PC-9 (cell line): Measurements from ENCODE around the gene BIRC5. TPM values are rescaled to one million over a fixed set of nuclear protein-coding genes. Genes with fewer than 3 reads are reported as not detected.
"Not testable (repeated sequence)": the region's sequence is repeated elsewhere in the genome, so short reads cannot be mapped to it uniquely, and the experiment has no call there.

ENCODE experiments used
- BruUV-seq: library from RNA; stranded (reverse); fragments of 400-500 nt; replicated peaks from 2 replicates; lab custom pipeline; 2021; lab: Mats Ljungman, UMichigan
- CTCF ChIA-PET: fragments of 300-600 bp; sonication (Branson Sonifier 250); formaldehyde crosslinking; loops from one replicate; lab custom pipeline; 2022; ENCODE audit warnings: antibody characterized with exemption; lab: Charles Lee
- POLR2A ChIA-PET: fragments of 300-600 bp; sonication (Branson Sonifier 250); formaldehyde crosslinking; loops from one replicate; lab custom pipeline; 2022; ENCODE audit warnings: antibody characterized with exemption; ENCODE audit not compliant: unreplicated experiment; lab: Charles Lee
- DNase-seq, 2 experiments: peaks; one replicate each; pipeline versions ENCODE4 v3.0.0 to v3.0.0-alpha.2; 2015 to 2022; ENCODE audit warnings: mixed read lengths in 1 of 2
- H2AFZ ChIP-seq: fragments of 200-600 bp; sonication (generic); 2 replicates; pipeline ENCODE4 v1.8.1; 2017; ENCODE audit warnings: antibody characterized with exemption
- H3F3A ChIP-seq: fragments of 200-600 bp; sonication (generic); 2 replicates; pipeline ENCODE4 v1.8.1; 2017; ENCODE audit warnings: antibody characterized with exemption, mild to moderate bottlenecking, low read depth; ENCODE audit not compliant: insufficient read depth
- H3K27ac ChIP-seq: fragments of 200-600 bp; sonication (generic); 2 replicates; pipeline ENCODE4 v1.6.1; 2016; ENCODE audit warnings: mixed run types
- H3K27me3 ChIP-seq: fragments of 200-600 bp; sonication (generic); 2 replicates; pipeline ENCODE4 v1.6.1; 2016; ENCODE audit warnings: low read depth, mixed run types; ENCODE audit not compliant: insufficient read depth
- H3K36me3 ChIP-seq: fragments of 200-600 bp; sonication (generic); 2 replicates; pipeline ENCODE4 v1.6.1; 2016; ENCODE audit warnings: low read depth, mixed run types
- H3K4me1 ChIP-seq: fragments of 200-600 bp; sonication (generic); replicated peaks from 2 replicates; pipeline ENCODE4 v1.6.1; 2016; ENCODE audit warnings: mixed run types; ENCODE audit not compliant: insufficient read depth
- H3K4me2 ChIP-seq: fragments of 200-600 bp; sonication (generic); 2 replicates; pipeline ENCODE4 v1.6.1; 2017; ENCODE audit warnings: mixed run types
- H3K4me3 ChIP-seq: fragments of 200-600 bp; sonication (generic); 2 replicates; pipeline ENCODE4 v1.6.1; 2016; ENCODE audit warnings: mixed run types
- H3K79me2 ChIP-seq: fragments of 200-600 bp; sonication (generic); 2 replicates; pipeline ENCODE4 v1.6.1; 2017; ENCODE audit warnings: low read depth, mixed run types
- H3K9me2 ChIP-seq: fragments of 200-600 bp; sonication (generic); 2 replicates; pipeline ENCODE4 v1.8.1; 2017; ENCODE audit warnings: mild to moderate bottlenecking; ENCODE audit not compliant: insufficient read depth
- H3K9me3 ChIP-seq: fragments of 200-600 bp; sonication (generic); 2 replicates; pipeline ENCODE4 v1.8.1; 2016; ENCODE audit warnings: low read depth; ENCODE audit not compliant: insufficient read depth
- H4K20me1 ChIP-seq: fragments of 200-600 bp; sonication (generic); 2 replicates; pipeline ENCODE4 v1.8.1; 2017; ENCODE audit not compliant: insufficient read depth
- EZH2 ChIP-seq: fragments of 200-600 bp; sonication (generic); IDR thresholded peaks from 2 replicates; pipeline ENCODE4 v1.8.0; 2017; ENCODE audit warnings: antibody characterized with exemption, low read depth
- intact Hi-C: fragments of 100-400 bp; cut with micrococcal nuclease; formaldehyde crosslinking; loops from one replicate; pipeline ENCODE4 v1.10.0; 2022; ENCODE audit not compliant: unreplicated experiment
- total RNA-seq: library from RNA; stranded (reverse); gene quantifications from 2 replicates; pipeline ENCODE4 v1.2.3, GENCODE V29; 2021
- TF ChIP-seq, protein P1 (sequence below): fragments of 200-600 bp; sonication (generic); conservative IDR thresholded peaks from 2 replicates; pipeline ENCODE4 v1.6.1; 2017; ENCODE audit warnings: mixed run types, antibody characterized with exemption, mild to moderate bottlenecking, moderate library complexity

BIRC5 gene
- total RNA-seq, 1 experiment from 2014 or later, result 91.0 TPM

DNA sequence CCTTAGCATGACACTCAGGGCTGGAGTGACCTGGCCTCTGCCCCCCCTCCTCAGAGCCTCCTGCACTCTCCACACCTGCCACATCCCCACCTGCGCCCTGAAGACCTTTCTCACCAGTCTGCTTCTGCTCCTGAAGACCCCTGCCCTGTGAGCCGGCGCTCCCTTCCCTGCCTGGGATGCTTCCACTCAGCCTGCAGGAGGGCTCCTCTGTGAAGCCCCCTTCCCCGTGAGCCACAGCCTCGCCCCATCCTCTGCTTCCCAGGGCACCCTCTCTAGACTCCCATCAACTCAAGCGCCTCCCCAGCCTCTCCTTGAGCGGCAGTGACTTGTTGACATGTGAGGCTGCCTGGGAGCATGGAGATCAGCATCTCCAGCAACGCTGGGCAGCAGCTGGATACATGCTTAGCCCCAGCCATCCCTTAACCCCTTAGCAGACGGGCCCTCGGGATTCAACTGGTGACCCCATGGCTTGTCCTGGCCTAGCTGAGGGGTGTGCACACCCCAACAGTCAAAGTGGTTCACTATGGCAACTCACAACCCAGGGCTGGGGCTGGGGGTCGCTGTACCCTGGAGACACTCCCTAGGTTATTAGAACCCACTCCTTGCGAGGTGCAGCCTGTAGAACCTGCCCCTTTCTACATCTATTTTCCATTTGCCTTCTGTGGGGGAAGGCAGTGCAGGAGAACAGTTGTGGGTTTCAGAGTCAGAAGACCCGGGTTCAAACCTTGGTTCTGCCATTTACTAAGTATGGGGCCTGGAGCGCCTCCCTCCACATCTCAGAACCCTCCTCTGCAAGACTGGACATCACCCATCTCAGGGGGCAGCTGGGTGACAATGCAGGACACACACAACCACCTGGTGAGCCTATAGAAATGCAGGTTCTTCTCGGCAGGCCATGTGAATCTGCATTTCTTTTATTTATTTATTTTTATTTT lies 38.9 kb downstream of the BIRC5 start:
- H3K36me3 ChIP-seq, result no peaks in the 10 kb centered on the region
- TF ChIP-seq, protein P1, sequence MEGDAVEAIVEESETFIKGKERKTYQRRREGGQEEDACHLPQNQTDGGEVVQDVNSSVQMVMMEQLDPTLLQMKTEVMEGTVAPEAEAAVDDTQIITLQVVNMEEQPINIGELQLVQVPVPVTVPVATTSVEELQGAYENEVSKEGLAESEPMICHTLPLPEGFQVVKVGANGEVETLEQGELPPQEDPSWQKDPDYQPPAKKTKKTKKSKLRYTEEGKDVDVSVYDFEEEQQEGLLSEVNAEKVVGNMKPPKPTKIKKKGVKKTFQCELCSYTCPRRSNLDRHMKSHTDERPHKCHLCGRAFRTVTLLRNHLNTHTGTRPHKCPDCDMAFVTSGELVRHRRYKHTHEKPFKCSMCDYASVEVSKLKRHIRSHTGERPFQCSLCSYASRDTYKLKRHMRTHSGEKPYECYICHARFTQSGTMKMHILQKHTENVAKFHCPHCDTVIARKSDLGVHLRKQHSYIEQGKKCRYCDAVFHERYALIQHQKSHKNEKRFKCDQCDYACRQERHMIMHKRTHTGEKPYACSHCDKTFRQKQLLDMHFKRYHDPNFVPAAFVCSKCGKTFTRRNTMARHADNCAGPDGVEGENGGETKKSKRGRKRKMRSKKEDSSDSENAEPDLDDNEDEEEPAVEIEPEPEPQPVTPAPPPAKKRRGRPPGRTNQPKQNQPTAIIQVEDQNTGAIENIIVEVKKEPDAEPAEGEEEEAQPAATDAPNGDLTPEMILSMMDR, result no peak
- no peak for TF ChIP-seq EZH2
- no peak overlapping the region for H3K4me2 ChIP-seq
- no peak for DNase-seq
- H3K27ac ChIP-seq, result no peak overlapping the region
- no peaks in the 10 kb centered on the region for H3K27me3 ChIP-seq
- H3K4me1 ChIP-seq, result peaks cover 10% of the 10 kb centered on the region; the same call in 1 of the 2 replicates
- no peak overlapping the region for H2AFZ ChIP-seq
- intact Hi-C loops, result loop anchor here (5.0 kb wide), 1 partner anchor 236 kb away; no protein-coding TSS in a partner anchor
- BruUV-seq, result no TSS peak
- ChIA-PET CTCF (no interaction called here), POLR2A (no interaction called here)
- H3F3A ChIP-seq, result peaks cover 5% of the 10 kb centered on the region; the same call in 1 of the 2 replicates
- no peaks in the 10 kb centered on the region for H4K20me1 ChIP-seq
- H3K9me2 ChIP-seq, result no peaks in the 10 kb centered on the region
- H3K9me3 ChIP-seq, result no peaks in the 10 kb centered on the region
- no peaks in the 10 kb centered on the region for H3K79me2 ChIP-seq
- H3K4me3 ChIP-seq, result no peak overlapping the region

DNA sequence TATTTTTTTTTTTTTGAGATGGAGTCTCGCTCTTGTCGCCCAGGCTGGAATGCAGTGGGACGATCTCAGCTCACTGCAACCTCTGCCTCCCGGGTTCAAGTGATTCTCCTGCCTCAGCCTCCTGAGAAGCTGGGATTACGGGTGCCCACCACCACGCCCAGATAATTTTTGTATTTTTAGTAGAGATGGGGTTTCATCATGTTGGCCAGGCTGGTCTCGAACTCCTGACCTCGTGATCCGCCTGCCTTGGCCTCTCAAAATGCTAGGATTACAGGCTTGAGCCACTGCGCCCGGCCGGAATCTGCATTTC lies 39.5 kb downstream of the BIRC5 start:
- CTCF ChIA-PET, POLR2A ChIA-PET: not testable (repeated sequence)

DNA sequence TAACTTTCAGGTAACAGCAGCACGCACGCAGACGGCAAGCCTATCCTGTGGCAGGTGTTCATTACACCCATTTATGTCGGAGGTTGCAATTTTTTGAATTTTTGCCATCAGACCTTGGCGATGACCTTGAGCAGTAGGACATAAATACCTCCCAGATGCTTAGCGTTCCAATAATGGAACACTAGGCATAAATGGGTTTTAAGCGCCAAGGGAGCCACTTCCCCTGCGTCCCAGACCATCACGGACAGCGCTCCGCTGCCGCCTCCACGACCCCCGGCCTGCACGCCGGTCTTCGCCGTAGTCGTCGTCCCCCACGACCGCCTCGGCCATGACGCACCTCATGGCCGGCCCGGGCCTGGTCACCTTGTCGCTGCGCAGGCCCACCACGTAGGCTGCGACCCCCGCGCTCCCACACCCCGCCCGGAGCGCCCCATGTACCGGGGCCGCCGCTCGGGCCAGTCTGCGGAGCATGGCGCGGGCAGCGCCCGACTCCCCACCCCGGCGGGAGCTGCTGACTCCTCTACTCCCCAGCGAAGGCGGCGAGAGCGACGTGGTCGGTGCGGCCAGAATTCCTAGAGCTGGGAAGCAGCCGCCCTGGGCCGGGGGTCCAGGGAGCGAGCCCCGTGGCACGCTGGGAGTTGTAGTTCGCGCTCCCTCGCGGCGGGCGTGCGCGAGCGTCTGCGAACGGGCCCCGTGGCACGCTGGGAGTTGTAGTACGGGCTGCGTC lies 40.1 kb downstream of the BIRC5 start:
- BruUV-seq, result TSS peak; percentile 36
- ChIA-PET POLR2A (interaction anchor here (0.7 kb wide), 1 partner anchor 82 kb away, joined by 6 read pairs; no protein-coding TSS in a partner anchor), CTCF (no interaction called here)

More for the DNA sequence above, 39.5 kb downstream of the BIRC5 start:
- not testable (repeated sequence) for H3K79me2 ChIP-seq, H3F3A ChIP-seq, H3K27me3 ChIP-seq, DNase-seq, H3K9me2 ChIP-seq, H4K20me1 ChIP-seq, BruUV-seq, H3K9me3 ChIP-seq, H2AFZ ChIP-seq, H3K27ac ChIP-seq, H3K36me3 ChIP-seq
- Histone ChIP-seq H3K4me2 (peak overlapping the region; percentile 80), H3K4me3 (peak overlapping the region; percentile 75; the same call in 1 of the 2 replicates), H3K4me1 (peaks cover 12% of the 10 kb centered on the region; the same call in 1 of the 2 replicates)
- intact Hi-C loops, result loop anchor here (5.0 kb wide), 1 partner anchor 236 kb away; no protein-coding TSS in a partner anchor

More for the DNA sequence above, 40.1 kb downstream of the BIRC5 start:
- TF ChIP-seq, protein P1, result no peak
- TF ChIP-seq EZH2, result no peak
- intact Hi-C loops, result loop anchor here (5.0 kb wide), 1 partner anchor 237 kb away; no protein-coding TSS in a partner anchor
- peak overlapping the region; percentile 75 for H3K4me3 ChIP-seq
- H3K27me3 ChIP-seq, result no peaks in the 10 kb centered on the region
- H2AFZ ChIP-seq, result peak overlapping the region; percentile 84
- no peaks in the 10 kb centered on the region for H3K9me3 ChIP-seq
- peaks cover 5% of the 10 kb centered on the region; the same call in 1 of the 2 replicates for H3F3A ChIP-seq
- H3K9me2 ChIP-seq, result no peaks in the 10 kb centered on the region
- H4K20me1 ChIP-seq, result no peaks in the 10 kb centered on the region
- H3K79me2 ChIP-seq, result no peaks in the 10 kb centered on the region
- peaks cover 12% of the 10 kb centered on the region; the same call in 1 of the 2 replicates for H3K4me1 ChIP-seq
- peak overlapping the region; percentile 80 for H3K4me2 ChIP-seq
- DNase-seq, result peak in 1 of 2 experiments; percentile 70
- no peak overlapping the region for H3K27ac ChIP-seq
- no peaks in the 10 kb centered on the region for H3K36me3 ChIP-seq
